GM12878 (cell line): ENCODE measurements around the gene C1orf210. TPM values are rescaled to one million over a fixed set of nuclear protein-coding genes. Genes with fewer than 3 reads are reported as not detected.

ENCODE experiments used
- ATAC-seq: fragments of 200-7000 bp; cut with Tn5 transposase; 3 replicates; pipeline ENCODE4 v1.9.1; 2020; ENCODE audit warnings: mild to moderate bottlenecking, moderate library complexity
- BruUV-seq: library from RNA; stranded (reverse); fragments of 400-500 nt; replicated peaks from 2 replicates; lab custom pipeline; 2021; lab: Mats Ljungman, UMichigan
- CTCF ChIA-PET: fragments of 300-600 bp; sonication (Branson Sonifier 250); formaldehyde crosslinking; extraction: SDS; loops from one replicate; lab custom pipeline; 2021; ENCODE audit warnings: inconsistent platforms; lab: Yijun Ruan, JAX
- POLR2A ChIA-PET: fragments of 350-600 bp; formaldehyde crosslinking; extraction: SDS; loops from one replicate; lab custom pipeline; 2021; ENCODE audit warnings: inconsistent platforms; lab: Charles Lee
- RAD21 ChIA-PET: fragments of 300-600 bp; sonication (Branson Sonifier 250); formaldehyde crosslinking; loops from one replicate; lab custom pipeline; 2023; ENCODE audit warnings: antibody characterized with exemption; ENCODE audit not compliant: unreplicated experiment; lab: Charles Lee
- SMC1A ChIA-PET: fragments of 300-600 bp; sonication (Branson Sonifier 250); formaldehyde crosslinking; loops from one replicate; lab custom pipeline; 2023; ENCODE audit not compliant: unreplicated experiment, uncharacterized antibody; lab: Charles Lee
- DNase-seq: peaks from one replicate; pipeline ENCODE4 v3.0.0-alpha.2; 2011; ENCODE audit warnings: low read depth, low spot score
- FAIRE-seq: peaks from 3 replicates; lab custom pipeline; 2011; peaks lifted over from hg19 to GRCh38; lab: Jason Lieb, UNC
- H2AFZ ChIP-seq: 2 replicates; pipeline ENCODE4 v1.6.0; 2011; ENCODE audit warnings: low read depth, low read length, control low read depth; ENCODE audit not compliant: control insufficient read depth
- H3K27ac ChIP-seq: 2 replicates; pipeline ENCODE4 v1.5.1; 2011; ENCODE audit warnings: control low read depth; ENCODE audit not compliant: control insufficient read depth, insufficient read depth
- H3K27me3 ChIP-seq, 2 experiments: replicated peaks in 1 of 2; 2 replicates each; pipeline versions ENCODE4 v1.6.0 to v1.6.1; 2011; ENCODE audit warnings: low read length in 1 of 2; ENCODE audit not compliant: control insufficient read depth in 2 of 2, insufficient read depth in 2 of 2
- H3K36me3 ChIP-seq, 2 experiments: 2 replicates each; pipeline ENCODE4 v1.5.1; 2011; ENCODE audit warnings: low read length in 1 of 2; ENCODE audit not compliant: control insufficient read depth in 2 of 2, insufficient read depth in 2 of 2
- H3K4me1 ChIP-seq: 2 replicates; pipeline ENCODE4 v1.6.1; 2011; ENCODE audit warnings: mild to moderate bottlenecking, low read length, moderate library complexity, mixed read lengths; ENCODE audit not compliant: control insufficient read depth, insufficient read depth
- H3K4me2 ChIP-seq: 2 replicates; pipeline ENCODE4 v1.6.0; 2011; ENCODE audit warnings: control low read depth; ENCODE audit not compliant: control insufficient read depth, insufficient read depth
- H3K4me3 ChIP-seq: fragments of 200-600 bp; sonication (generic); 2 replicates; pipeline ENCODE4 v1.5.1; 2016
- H3K79me2 ChIP-seq: 2 replicates; pipeline ENCODE4 v1.6.0; 2011; ENCODE audit warnings: low read length; ENCODE audit not compliant: control insufficient read depth, insufficient read depth
- H3K9ac ChIP-seq: 2 replicates; pipeline ENCODE4 v1.8.0; 2011; ENCODE audit warnings: low read length, control low read depth, mixed read lengths; ENCODE audit not compliant: control insufficient read depth, insufficient read depth
- H3K9me3 ChIP-seq: replicated peaks from 3 replicates; pipeline ENCODE4 v1.5.1; 2011; ENCODE audit warnings: mild to moderate bottlenecking, low read length; ENCODE audit not compliant: control insufficient read depth, insufficient read depth
- H4K20me1 ChIP-seq: 2 replicates; pipeline ENCODE4 v1.6.0; 2011; ENCODE audit not compliant: control insufficient read depth, insufficient read depth
- CHD1 ChIP-seq: IDR thresholded peaks from 2 replicates; pipeline ENCODE4 v1.6.1; 2012; ENCODE audit warnings: low read depth, low read length, improper control_type of control experiment
- E2F8 ChIP-seq: fragments of 450-650 bp; IDR thresholded peaks from 2 replicates; pipeline ENCODE4 v1.6.1; 2018; ENCODE audit warnings: mild to moderate bottlenecking, low read depth, moderate library complexity; ENCODE audit not compliant: partially characterized antibody
- ESRRA ChIP-seq: IDR thresholded peaks from 2 replicates; pipeline ENCODE4 v1.6.1; 2012; ENCODE audit warnings: mild to moderate bottlenecking, low read length, improper control_type of control experiment
- KAT2A ChIP-seq: conservative IDR thresholded peaks from 2 replicates; pipeline ENCODE4 v1.6.1; 2011; ENCODE audit warnings: low read depth, low read length; ENCODE audit not compliant: control insufficient read depth
- MYB ChIP-seq: fragments of 150-350 bp; IDR thresholded peaks from 2 replicates; pipeline ENCODE4 v1.6.1; 2014; ENCODE audit warnings: mild to moderate bottlenecking, low read depth, low read length, borderline replicate concordance
- PAX8 ChIP-seq: fragments of 450-650 bp; IDR thresholded peaks from 2 replicates; pipeline ENCODE4 v1.6.1; 2017; ENCODE audit warnings: mild to moderate bottlenecking, moderate library complexity
- POLR2AphosphoS2 ChIP-seq: IDR thresholded peaks from 2 replicates; pipeline ENCODE4 v1.6.1; 2011; ENCODE audit warnings: low read depth, mild to moderate bottlenecking, low read length, improper control_type of control experiment, moderate library complexity
- RAD21 ChIP-seq: IDR thresholded peaks from 2 replicates; pipeline ENCODE4 v1.6.1; 2011; ENCODE audit warnings: mild to moderate bottlenecking, low read depth, low read length, moderate library complexity; ENCODE audit not compliant: insufficient read depth
- TCF7 ChIP-seq: IDR thresholded peaks from 2 replicates; pipeline ENCODE4 v1.6.1; 2014; ENCODE audit warnings: antibody characterized with exemption, borderline replicate concordance
- USF1 ChIP-seq: IDR thresholded peaks from 2 replicates; pipeline ENCODE4 v1.6.1; 2011; ENCODE audit warnings: borderline replicate concordance, low read depth, mild to moderate bottlenecking, moderate library complexity, mixed read lengths, low read length; ENCODE audit not compliant: insufficient read depth; ENCODE audit errors: extremely low read length
- YY1 ChIP-seq: IDR thresholded peaks from 2 replicates; pipeline ENCODE4 v1.6.1; 2011; ENCODE audit warnings: low read depth, mild to moderate bottlenecking, low read length
- WGBS: methylation state at CpG from one replicate; pipeline ENCODE4 v1.1.6; 2016; ENCODE audit warnings: low lambda C conversion rate; ENCODE audit not compliant: insufficient replicate concordance, insufficient coverage; ENCODE audit errors: missing lambda C conversion rate; 5-methylcytosine and 5-hydroxymethylcytosine counted together
- in situ Hi-C: fragments of 300-500 bp; cut with MboI; formaldehyde crosslinking; loops from 9 replicates; pipeline ENCODE4 v1.14.3; 2018; ENCODE audit warnings: mixed read lengths
- intact Hi-C: fragments of 100-400 bp; cut with micrococcal nuclease; formaldehyde crosslinking; loops from one replicate; pipeline ENCODE4 v1.14.2; 2022; ENCODE audit not compliant: unreplicated experiment
- polyA plus RNA-seq, 11 experiments: library from polyadenylated mRNA; depleted of rRNA in 4 of 11; unstranded in 6 of 11; stranded (reverse) in 5 of 11; fragments of >200 nt; fragmentation: Nextera tagmentation in 4 of 11; fragmentation: Illumina TruSeq in 1 of 11; extraction: Ambion mirVana in 4 of 11; extraction: Trizol in 1 of 11; gene quantifications; 1 replicate in 1 of 11; 2 replicates in 10 of 11; pipeline versions ENCODE4 v1.2.1 to v1.2.3, GENCODE V29; 2011 to 2016; ENCODE audit warnings: inconsistent platforms in 2 of 11, missing spikeins in 2 of 11, low read depth in 1 of 11
- total RNA-seq, 4 experiments: library from RNA; depleted of rRNA in 3 of 4; stranded (reverse); fragments of >200 nt in 3 of 4; fragmentation: Illumina TruSeq in 1 of 4; extraction: Trizol in 1 of 4; gene quantifications; 2 replicates each; pipeline versions ENCODE4 v1.2.1 to v1.2.3, GENCODE V29; 2013 to 2021

The C1orf210 gene
- total and polyA plus RNA-seq, 10 of the 15 experiments (the other 5 are each of a cell fraction or from before 2014, with no cell fraction given), result 0.07 TPM; not detected in 9

- TF ChIP-seq USF1, result no peak
- no peak for TF ChIP-seq ESRRA
- no peak for TF ChIP-seq KAT2A
- DNase-seq, result no peak
Measured at GRCh38 chr1:43266881-43267280, 18.5 kb downstream of the C1orf210 start.

GRCh38 chr1:43265431-43265830 is 19.9 kb downstream of the C1orf210 start:
- DNase-seq (no peak), ATAC-seq (no peak), FAIRE-seq (no peak)
- 41% methylated on average over 4 of the region's 4 CpGs for WGBS
- intact Hi-C loops (no loop called here), in situ Hi-C loops (no loop called here)
- Histone ChIP-seq H4K20me1 (no peaks in the 10 kb centered on the region), H3K79me2 (no peaks in the 10 kb centered on the region), H3K27me3 (no peaks in the 10 kb centered on the region), H3K27ac (no peak overlapping the region), H3K4me1 (no peaks in the 10 kb centered on the region), H3K36me3 (no peaks in the 10 kb centered on the region), H2AFZ (no peak overlapping the region), H3K4me2 (no peak overlapping the region), H3K9ac (no peak overlapping the region), H3K4me3 (no peak overlapping the region), H3K9me3 (no peaks in the 10 kb centered on the region)
- ChIA-PET SMC1A (no interaction called here), CTCF (no interaction called here), RAD21 (no interaction called here), POLR2A (no interaction called here)
- BruUV-seq, result no TSS peak
- TF ChIP-seq CHD1 (no peak), POLR2AphosphoS2 (no peak), YY1 (no peak), E2F8 (no peak), RAD21 (no peak), TCF7 (no peak), PAX8 (no peak), MYB (no peak)

More at GRCh38 chr1:43266881-43267280, 18.5 kb downstream of the C1orf210 start:
- Histone ChIP-seq H3K27me3 (no peaks in the 10 kb centered on the region), H3K9me3 (no peaks in the 10 kb centered on the region), H3K36me3 (no peaks in the 10 kb centered on the region), H3K27ac (no peak overlapping the region), H3K79me2 (no peaks in the 10 kb centered on the region), H2AFZ (no peak overlapping the region), H3K9ac (no peak overlapping the region), H4K20me1 (no peaks in the 10 kb centered on the region), H3K4me1 (no peaks in the 10 kb centered on the region), H3K4me2 (no peak overlapping the region), H3K4me3 (no peak overlapping the region)
- WGBS, result 100% methylated on average over 1 of the region's 1 CpG
- FAIRE-seq (no peak), ATAC-seq (no peak)
- POLR2A ChIA-PET, result interaction anchor here (0.7 kb wide), 1 partner anchor 28 kb away, joined by 5 read pairs; no protein-coding TSS in a partner anchor
- RAD21 ChIA-PET, result interaction anchor here (0.7 kb wide), 1 partner anchor 14 kb away, joined by 5 read pairs; no protein-coding TSS in a partner anchor
- in situ Hi-C loops (no loop called here), intact Hi-C loops (no loop called here)
- SMC1A ChIA-PET, result no interaction called here
- CTCF ChIA-PET, result interaction anchor here (0.6 kb wide), 2 partner anchors 16 to 196 kb away, joined by 3 to 4 read pairs; no protein-coding TSS in a partner anchor
- no TSS peak for BruUV-seq
